GM21447 (cell line): Measurements from ENCODE around the gene AFAP1.

Experiments used
- ATAC-seq: cut with Tn5 transposase; IDR thresholded peaks from one replicate; pipeline ENCODE4 v1.9.1; 2021; ENCODE audit not compliant: unreplicated experiment

Gene AFAP1

DNA sequence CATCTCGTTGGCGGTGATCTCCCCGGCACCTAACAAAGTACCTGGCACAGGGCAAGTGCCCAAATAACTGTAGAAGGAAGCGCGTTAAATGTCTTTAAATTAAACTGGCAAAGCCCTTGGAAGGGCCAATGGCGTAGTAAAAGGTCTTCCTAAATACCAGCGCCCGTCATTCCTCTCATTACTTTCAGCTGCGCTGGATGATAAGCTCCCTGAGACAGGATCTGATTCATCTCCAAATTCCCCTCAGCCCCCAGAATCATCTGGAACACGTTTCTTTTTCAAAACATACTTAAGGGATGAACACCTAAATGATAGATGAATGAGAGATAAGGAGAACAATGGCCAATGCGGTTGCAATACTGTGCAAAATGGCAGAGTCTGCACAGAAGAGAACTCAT lies 95.1 kb downstream of the AFAP1 start:
- no peak for ATAC-seq

DNA sequence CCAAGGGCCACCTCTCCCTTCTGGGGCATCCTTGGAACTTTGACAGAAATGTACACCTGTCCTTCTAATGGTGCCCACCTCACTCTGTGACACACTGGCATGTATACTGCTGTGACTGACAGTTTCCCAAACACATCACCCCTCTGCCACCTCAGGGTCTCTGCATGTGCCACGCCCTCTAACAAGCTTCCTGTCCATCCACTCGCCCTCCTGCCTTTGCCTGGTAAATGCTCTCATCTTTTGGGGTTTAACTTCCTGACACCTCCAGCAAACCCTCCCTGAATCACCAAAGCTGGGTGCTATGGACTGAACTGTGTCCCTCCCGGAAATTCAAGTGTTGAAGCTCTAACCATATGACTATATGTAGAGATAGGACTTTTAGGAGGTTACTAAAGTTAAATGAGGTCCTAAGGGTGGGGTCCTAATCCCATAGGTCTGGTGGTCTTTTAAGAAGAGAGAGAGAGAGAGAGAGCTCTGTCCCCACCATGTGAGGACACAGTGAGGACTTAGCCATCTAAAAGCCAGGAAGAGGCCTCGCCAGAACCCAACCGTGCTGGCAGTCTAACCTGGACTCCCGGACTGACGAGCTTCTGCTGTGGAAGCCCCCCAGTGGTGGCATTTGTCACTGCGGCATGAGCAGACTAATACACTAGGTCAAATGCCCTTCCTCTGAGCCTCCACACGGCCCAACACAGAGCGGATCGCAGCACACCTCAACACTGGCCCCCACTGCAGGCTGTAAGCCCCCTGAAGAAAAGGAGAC lies 95.6 kb downstream of the AFAP1 start:
- ATAC-seq = no peak

DNA sequence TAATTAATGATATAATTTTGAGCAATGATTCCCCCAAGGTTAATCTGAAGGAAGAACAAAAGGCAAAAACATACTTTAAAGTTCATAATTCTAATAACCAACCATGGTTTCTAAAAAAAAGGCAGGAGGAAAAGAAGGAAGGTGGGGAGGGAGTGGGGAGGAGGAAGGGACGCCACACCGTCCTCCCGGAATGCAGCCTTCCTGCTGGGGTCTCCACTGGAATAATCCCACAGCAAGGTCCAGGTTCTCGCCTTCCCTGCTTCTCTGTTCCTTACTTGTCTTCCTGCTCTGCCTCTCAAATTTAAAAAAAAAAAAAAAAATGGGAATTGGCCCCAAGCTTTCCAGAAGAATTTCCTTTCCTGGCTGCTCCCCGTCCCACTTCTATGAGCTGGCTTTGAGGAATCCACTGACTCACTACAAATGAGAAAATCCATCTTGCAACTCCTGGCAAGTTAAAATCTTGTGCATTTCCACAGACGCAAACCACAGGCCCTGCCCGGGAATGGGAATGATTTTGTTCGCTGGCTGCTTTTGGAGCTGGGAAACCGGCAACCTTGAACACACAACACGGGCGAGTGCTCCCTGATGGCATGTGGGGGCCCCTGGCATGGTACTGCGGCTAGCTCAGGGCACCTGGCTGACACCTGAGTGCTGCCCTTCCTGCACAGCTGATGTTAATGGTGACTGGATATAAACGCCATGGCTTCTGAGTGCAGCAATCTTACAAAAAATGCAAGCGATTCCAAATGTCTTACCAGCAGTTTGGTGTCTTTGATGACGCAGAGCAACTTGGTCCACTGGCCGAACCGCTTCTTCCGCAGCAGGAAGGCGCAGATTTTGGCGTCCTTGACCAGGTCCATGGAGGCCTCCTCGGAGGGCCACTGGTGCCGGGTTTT lies 97.0 kb downstream of the AFAP1 start:
- ATAC-seq = no peak

DNA sequence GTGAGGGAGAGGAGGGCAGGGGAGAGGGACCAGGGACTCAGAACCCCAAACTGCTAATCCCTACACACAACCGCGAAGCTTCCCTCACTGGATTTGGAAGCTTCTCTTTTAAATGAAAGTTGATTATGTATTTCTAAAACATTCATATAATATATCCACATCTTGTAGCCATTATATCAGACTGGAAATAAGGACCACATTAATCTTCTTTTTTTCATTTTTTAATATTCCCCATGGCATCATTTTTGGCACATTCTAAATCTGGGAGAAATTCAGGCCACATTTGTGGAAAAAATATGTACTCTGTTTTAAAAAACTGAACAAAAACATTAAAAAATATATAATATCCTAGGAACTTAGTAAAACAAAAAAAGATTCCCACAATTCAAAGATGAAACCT lies 97.8 kb downstream of the AFAP1 start:
- no peak for ATAC-seq

DNA sequence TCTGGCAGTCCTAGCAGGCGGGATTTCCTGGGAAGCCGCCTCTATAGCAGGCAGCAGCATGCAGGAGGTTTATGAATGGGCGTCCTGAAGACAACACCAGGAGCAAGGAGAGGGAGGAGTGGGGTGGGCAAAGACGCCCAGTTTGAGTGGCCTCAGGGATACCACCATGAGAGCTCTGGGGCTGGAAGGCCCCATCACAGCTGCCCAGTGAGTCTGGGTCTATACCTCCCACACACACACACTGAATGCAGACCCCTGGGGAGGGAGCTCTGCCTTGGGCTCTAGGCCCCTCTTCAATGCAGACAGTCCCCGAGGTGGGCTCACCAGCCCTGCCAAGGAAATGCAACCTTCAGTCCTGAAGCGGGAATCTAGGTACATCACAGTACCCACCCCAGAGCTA lies 98.6 kb downstream of the AFAP1 start:
- no peak for ATAC-seq

DNA sequence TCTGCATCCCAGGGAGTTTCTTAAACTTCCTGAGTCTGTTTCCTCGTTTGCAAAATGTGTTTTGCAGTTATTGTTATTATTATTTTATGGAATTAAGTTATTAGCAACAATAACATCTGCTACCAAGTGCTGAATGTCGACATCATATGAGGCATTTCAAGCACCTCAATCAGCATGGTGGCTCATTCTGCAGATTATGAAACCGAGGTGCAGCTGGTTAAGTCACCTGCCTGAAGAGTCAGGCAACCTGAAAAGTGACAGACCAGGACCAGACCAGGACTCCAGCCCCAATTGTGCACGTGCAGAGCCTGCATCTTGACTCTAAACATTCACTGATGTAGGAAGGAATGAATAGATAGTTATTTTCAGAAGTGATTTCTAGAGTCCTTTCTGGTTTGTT lies 99.8 kb downstream of the AFAP1 start:
- no peak for ATAC-seq

DNA sequence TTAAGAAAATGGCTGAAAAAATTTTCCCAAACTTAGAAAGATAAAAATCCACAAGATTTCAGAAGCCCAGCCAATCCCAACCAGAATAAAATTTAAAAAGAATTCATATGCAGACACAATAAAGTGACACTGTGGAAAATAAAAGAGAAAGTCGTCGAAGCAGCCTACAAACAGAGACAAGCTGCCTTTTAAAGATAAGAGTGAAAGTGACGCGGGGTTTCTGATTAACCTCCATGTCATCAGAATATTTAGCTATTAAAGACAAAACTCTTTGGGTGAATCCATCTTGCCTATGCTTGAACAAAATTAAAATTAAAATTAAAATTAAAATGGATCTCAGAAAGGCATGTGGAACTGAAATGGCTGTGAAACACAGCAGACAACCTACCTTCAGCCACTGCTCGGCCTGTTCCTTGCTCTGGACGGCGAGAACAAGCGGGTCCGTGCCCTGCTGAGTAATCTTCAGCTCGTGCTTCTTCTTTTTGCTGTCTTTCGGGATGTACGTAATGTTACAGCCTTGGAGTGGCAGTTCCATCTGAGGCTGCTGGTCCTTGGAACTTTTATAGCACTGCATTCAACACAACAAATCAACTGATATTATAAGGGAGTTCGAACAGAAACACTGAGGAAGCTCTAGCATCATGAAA lies 101.4 kb downstream of the AFAP1 start:
- no peak for ATAC-seq

DNA sequence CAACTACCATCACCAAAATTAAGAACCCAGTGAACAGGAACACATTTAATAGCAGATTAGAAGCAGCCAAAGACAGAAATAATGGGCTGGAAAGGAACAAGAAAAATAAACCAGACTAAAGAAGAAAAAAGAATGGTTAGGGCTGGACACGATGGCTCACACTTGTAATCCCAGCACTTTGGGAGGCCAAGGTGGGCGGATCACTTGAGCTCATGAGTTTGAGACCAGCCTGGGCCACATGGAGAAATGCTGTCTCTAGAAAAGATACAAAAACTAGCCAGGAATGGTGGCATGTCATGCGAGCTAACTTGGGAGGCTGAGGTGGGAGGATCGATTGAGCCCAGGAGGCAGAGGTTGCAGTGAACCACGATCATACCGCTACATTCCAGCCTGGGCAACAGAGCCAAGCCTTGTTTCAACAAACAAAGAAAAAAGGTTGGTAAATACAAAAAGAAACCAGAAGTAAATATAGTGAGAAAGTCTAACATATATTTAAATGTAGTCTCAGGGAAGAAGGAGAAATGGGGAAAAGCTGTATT lies 102.0 kb downstream of the AFAP1 start:
- ATAC-seq = no peak

DNA sequence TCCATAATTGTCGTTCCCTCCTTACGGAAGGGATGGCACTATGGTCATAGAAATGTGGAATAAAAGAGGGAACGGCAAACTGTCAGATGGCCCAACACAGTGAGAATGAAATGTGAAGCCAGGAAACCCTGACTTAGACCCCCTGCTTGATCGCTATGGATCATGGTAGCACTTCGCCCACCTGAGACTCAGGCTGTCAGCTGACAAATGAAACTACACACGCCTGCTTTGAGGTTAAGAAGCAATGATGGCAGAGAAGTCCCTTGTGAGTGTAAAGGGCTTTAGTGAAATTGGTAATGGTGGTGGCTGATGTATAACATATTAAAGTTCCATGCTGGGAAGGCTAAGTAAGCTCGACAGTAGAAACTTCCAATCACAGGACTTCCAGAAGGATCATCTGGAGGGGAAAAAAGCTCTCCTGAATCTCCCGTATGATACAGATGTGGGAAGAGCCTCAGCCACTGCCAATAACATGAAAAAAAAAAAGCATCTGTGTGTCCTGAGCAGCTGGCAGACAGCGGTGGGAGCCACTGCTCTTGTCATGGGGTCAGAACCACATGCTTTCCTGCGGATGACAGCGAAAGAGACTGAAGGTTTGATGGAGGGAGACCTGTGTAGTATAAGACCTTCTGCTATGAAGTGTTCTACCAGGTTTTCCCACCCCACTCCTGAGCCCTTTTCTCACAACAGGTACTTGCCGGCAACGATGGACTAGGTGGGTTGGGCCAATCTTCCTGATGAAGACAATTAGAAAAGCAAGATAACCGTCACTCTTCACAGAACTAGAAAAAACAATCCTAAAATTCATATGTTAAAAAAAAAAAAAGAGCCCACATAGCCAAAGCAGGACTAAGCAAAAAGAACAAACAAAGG lies 107.6 kb downstream of the AFAP1 start:
- no peak for ATAC-seq

DNA sequence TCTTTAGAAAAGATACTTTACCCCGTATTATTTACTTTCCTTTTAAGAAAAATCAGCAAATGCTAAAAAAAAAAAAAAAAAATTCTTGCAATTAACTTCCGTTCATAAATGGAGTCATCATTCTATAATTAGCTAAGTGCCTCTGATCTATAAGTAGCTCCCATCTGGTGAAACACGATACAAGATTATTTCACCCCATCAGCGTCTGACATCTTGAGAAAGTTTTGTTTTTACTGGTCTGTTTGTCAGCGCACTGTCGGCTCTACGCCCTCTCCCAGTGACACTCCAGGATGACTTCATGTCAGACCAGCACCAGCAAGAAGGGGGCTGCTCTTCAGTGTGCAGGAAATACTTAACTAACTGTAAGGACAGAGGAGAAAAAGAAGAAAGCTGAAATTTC lies 108.3 kb downstream of the AFAP1 start:
- no peak for ATAC-seq

DNA sequence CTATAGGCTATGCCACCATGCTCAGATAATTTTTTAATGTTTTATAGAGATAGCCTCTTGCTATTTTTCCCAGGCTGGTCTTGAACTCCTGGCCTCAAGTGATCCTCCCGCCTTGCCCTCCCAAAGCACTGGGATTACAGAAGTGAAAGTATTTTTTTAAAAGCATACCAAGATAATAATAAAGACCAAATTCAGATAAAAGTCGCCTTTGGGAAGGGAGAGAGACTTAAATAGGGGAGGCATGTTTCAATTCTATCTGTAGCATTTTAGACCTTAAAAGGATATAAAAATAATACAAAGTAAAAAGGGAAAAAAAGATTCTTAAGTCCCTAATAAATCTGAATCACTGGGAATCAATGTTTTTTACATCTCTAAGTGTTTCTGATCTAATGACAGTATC lies 108.9 kb downstream of the AFAP1 start:
- no peak for ATAC-seq

DNA sequence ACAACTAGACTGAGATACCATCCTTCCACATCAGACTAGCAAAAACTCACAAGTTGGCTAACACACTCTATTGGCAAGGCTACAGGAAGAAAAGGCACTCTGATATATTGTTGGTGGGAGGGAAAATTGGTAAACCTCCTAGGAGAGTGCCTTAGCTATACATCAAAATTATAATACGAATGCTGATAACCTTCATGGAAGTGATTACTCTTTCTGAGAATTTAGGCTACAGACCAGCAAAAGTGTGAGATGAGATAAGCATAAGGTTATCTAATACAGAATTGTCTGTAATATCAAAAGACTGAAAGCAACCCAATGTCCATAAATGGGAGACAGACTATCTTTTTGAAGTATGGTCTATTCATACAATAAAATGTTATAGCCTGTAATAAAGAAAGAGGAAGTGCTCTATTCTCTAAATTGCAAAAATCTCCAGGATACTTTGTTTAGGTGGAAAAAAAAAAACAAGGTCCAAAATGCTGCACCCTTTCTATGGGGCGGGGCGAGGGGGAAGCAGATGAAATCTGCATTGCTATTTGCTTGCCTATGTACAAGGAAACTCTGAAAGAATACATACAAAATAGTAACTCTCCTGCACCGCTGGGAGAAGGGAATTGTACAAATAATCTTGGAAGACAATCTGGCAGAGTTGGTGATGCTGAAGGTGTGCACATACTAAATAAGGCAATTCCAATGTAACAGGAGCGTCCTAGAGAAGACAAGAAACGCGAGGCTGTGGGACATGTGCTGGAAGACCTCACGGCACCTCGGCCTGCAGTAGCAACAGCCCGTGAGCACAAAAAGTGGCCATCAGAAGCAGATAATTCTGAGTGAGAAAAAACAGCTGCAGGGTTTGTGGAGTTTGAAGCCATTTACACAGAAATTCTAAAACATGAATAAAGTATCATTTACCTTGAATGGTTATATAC lies 109.7 kb downstream of the AFAP1 start:
- ATAC-seq = no peak

DNA sequence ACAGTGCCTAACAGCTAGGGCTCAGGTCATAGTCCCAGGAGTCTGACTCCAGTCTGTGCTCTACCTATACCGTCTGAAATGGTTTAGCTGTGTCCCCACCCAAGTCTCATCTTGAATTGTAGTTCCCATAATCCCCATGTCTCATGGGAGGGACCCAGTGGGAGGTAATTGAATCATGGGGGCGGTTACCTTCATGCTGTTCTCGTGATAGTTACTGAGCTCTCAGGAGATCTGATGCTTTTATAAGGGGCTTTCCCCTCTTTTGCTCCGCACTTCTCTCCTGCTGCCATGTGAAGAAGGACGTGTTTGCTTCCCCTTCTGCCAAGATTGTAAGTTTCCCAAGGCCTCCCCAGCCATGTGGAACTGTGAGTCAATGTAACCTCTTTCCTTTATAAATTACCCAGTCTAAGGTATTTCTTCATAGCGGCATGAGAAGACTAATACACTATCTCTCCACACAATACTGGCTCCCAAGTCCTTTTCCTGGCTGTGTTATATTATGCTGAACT lies 110.8 kb downstream of the AFAP1 start:
- ATAC-seq = no peak

DNA sequence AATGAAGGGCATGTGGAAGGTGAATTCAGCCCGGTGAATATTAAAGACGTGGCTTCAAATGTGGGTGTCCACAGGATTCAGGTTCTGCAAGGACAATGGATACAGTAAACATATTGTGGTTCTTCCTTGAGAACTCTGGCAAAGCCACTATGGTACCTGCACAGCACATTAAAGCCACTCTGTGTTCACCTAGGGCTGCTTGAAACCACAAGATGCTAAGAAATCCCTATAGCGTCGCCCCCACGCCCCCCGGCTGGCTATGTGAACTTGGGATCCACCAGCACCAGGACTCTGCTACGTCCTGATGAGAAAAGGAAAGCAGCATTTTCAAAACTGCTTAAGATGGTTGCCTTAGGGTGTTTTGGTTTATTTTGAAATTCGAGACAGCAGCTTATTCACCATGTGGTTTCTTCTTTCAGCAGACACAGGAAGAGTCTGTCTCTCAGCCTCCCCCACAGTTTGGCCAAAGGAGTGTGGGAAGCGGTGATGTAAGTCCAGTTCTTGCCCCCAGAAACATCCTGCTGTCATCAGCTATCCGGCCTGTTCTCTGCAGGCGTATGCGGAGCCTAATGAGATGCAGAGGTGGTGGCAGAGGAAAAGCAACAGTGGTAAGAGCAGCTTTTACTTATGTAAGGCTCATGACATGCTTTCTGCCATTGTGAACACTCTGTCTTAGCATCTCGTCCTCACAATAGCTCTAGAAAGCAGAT lies 111.5 kb downstream of the AFAP1 start:
- ATAC-seq = no peak

DNA sequence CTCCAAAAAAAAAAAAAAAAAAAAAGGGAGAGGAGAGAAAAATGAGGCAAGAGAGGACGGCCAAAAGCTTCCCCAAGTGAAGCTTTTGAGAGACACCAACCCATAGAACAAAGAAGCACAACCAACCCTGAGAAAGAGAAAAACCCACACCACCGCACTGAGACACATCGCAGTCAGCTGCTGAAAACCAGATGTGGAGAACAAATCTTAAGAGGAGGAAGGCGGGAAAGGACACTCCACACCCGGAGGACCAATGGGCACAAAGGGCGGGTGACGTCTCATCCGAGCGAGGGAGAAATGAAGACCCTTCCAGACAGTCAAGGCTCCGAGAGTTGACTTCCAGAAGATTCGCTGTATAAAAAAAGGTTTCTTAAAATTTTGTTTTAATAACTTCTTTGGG lies 112.1 kb downstream of the AFAP1 start:
- ATAC-seq = no peak

DNA sequence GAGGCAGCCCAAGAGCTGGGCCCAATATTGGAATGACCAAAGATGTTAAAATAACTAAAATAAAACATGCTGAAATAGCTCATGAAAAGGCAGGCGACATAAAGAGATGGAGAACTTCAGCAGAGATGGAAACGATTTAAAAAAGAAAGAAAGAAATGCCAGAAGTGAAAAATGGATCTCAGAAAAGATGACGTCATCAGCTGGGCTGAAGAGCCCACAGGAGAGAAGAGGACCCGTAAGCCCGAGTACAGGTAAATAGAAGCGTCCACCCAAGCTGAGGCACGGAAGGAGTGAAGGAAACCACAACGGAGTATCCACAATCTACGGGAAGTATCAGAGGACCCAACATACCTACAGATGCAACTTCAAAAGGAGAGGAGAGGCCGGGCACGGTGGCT lies 112.8 kb downstream of the AFAP1 start:
- no peak for ATAC-seq

DNA sequence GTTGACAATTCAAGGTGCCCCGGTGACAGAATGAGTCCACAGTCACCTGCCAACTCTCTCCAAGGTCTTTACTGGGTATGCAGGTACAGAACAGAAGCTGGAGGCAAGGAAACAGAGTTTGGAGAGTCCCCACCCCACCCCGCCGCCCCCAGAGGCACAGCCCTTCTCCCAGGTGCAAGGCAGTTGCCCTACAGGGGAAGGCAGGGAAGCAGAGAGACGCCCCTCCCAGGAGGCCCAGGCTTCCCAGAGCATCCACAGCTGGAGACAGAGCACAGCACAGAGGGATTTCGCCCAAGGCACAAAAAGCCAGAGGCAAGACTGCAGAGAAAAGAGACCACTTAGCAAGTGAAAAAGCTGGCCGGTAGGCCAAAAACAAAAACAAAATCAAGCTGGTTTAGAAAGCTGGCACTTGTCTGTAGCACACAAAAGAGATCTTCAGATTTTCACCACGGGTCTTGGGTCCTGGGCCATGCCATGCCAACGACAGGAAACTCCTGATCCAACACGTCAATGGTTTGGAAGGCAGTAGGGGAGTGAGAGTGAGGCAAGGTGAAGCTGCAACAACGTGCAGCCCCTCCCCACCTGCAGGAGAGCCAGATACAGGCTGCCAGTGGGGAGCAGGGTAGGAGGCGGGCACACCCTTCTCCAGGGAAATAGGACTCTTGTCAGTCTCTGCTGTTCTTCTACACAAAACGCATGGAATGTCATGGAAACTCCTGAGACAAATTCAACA lies 113.3 kb downstream of the AFAP1 start:
- ATAC-seq = no peak

DNA sequence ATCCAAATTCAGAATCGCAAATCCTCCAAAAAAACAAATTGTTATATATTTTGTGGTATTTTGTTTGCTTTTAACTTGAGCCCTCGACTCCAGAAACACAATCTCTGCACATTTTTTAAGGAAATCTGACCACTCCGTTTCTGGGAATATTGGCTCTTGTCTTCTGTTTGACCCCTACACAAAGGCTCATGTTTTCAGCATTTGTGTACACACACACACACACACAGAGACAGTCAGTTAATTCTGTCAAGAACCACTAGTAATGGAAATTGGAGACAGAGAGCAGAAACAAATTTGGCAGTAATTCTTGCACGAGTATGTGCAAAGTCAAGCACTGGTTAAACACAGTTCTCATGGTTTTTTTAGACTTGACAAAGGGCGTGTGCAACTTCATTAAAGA lies 115.4 kb downstream of the AFAP1 start:
- no peak for ATAC-seq
